Endothelial cell of umbilical vein (primary cell): Measurements from ENCODE around the gene ANXA4. TPM values are rescaled to one million over a fixed set of nuclear protein-coding genes. Genes with fewer than 3 reads are reported as not detected.

Source experiments
- BruUV-seq: library from RNA; stranded (reverse); fragments of 400-500 nt; replicated peaks from 2 replicates; lab custom pipeline; 2021; lab: Mats Ljungman, UMichigan
- CTCF ChIA-PET: fragments of 300-600, 350-600 bp; sonication (Branson Sonifier 250); formaldehyde crosslinking; loops from one replicate; lab custom pipeline; 2021; ENCODE audit warnings: antibody characterized with exemption, inconsistent platforms; lab: Charles Lee
- POLR2A ChIA-PET: fragments of 300-600, 350-600 bp; sonication (Branson Sonifier 250); formaldehyde crosslinking; loops from one replicate; lab custom pipeline; 2021; ENCODE audit warnings: antibody characterized with exemption, inconsistent platforms; lab: Charles Lee
- DNase-seq: peaks from one replicate; pipeline ENCODE4 v3.0.0-alpha.2; 2011; ENCODE audit warnings: low read depth, low spot score
- FAIRE-seq: peaks from 2 replicates; lab custom pipeline; 2011; peaks lifted over from hg19 to GRCh38; lab: Jason Lieb, UNC
- H2AFZ ChIP-seq: 2 replicates; pipeline ENCODE4 v1.6.0; 2012; ENCODE audit warnings: low read depth, low read length, control low read depth, inconsistent platforms
- H3K27ac ChIP-seq: 2 replicates; pipeline ENCODE4 v1.5.1; 2011; ENCODE audit warnings: low read depth, mild to moderate bottlenecking, control low read depth, low read length, moderate library complexity; ENCODE audit not compliant: insufficient read depth
- H3K27me3 ChIP-seq, 2 experiments: 2 replicates each; pipeline versions ENCODE4 v1.6.0 to v1.6.1; 2011; ENCODE audit warnings: low read length in 2 of 2, mixed read lengths in 1 of 2; ENCODE audit not compliant: control insufficient read depth in 2 of 2, insufficient read depth in 2 of 2
- H3K36me3 ChIP-seq, 2 experiments: 2 replicates in 1 of 2; 3 replicates in 1 of 2; pipeline ENCODE4 v1.5.1; 2011; ENCODE audit warnings: low read length in 2 of 2, mild to moderate bottlenecking in 1 of 2, moderate library complexity in 1 of 2; ENCODE audit not compliant: control insufficient read depth in 2 of 2, insufficient read depth in 2 of 2; ENCODE audit errors: extremely low read depth in 1 of 2
- H3K4me1 ChIP-seq: 3 replicates; pipeline ENCODE4 v1.5.1; 2011; ENCODE audit warnings: mild to moderate bottlenecking, low read length; ENCODE audit not compliant: control insufficient read depth, insufficient read depth; ENCODE audit errors: extremely low read depth
- H3K4me2 ChIP-seq: 2 replicates; pipeline ENCODE4 v1.6.1; 2011; ENCODE audit warnings: low read length, control low read depth, mixed read lengths; ENCODE audit not compliant: insufficient read depth
- H3K4me3 ChIP-seq, 3 experiments: fragments of 200-600 bp in 1 of 3; sonication (generic), shearing (Covaris generic) in 1 of 3; replicated peaks in 1 of 3; 2 replicates each; pipeline ENCODE4 v1.5.1; 2011 to 2016; ENCODE audit warnings: control low read depth in 3 of 3, low read length in 3 of 3, mild to moderate bottlenecking in 2 of 3, inconsistent platforms in 1 of 3, low read depth in 1 of 3, moderate library complexity in 1 of 3; ENCODE audit not compliant: insufficient read depth in 1 of 3
- H3K79me2 ChIP-seq: 2 replicates; pipeline ENCODE4 v1.6.0; 2012; ENCODE audit warnings: low read length, inconsistent platforms; ENCODE audit not compliant: control insufficient read depth, insufficient read depth
- H3K9ac ChIP-seq: replicated peaks from 2 replicates; pipeline ENCODE3; 2011; ENCODE audit warnings: low read length, control low read depth; ENCODE audit not compliant: insufficient read depth; ENCODE audit errors: extremely low read depth
- H3K9me1 ChIP-seq: replicated peaks from 3 replicates; pipeline ENCODE4 v1.6.0; 2011; ENCODE audit warnings: mild to moderate bottlenecking, low read length; ENCODE audit not compliant: control insufficient read depth, insufficient read depth; ENCODE audit errors: extremely low read depth
- H3K9me3 ChIP-seq: replicated peaks from 2 replicates; pipeline ENCODE4 v1.5.1; 2012; ENCODE audit warnings: low read length, inconsistent platforms; ENCODE audit not compliant: control insufficient read depth, insufficient read depth
- H4K20me1 ChIP-seq: replicated peaks from 2 replicates; pipeline ENCODE3; 2011; ENCODE audit warnings: mild to moderate bottlenecking, low read length; ENCODE audit not compliant: control insufficient read depth, insufficient read depth; ENCODE audit errors: extremely low read depth
- CTCF ChIP-seq, 2 donors: IDR thresholded peaks; 1 replicate in 1 of 2; 2 replicates in 1 of 2; pipeline ENCODE4 v1.5.1; 2011; ENCODE audit warnings: low read length in 2 of 2, mild to moderate bottlenecking in 2 of 2, moderate library complexity in 2 of 2, control low read depth in 1 of 2, inconsistent platforms in 1 of 2, low read depth in 1 of 2; ENCODE audit not compliant: insufficient read depth in 1 of 2; ENCODE audit errors: extremely low read depth in 1 of 2
- EZH2 ChIP-seq: IDR thresholded peaks from 2 replicates; pipeline ENCODE4 v1.6.1; 2012; ENCODE audit warnings: borderline replicate concordance, low read depth, mild to moderate bottlenecking, moderate library complexity, low read length, inconsistent platforms; ENCODE audit not compliant: severe bottlenecking
- FOS ChIP-seq: IDR thresholded peaks from 2 replicates; pipeline ENCODE4 v1.6.1; 2011; ENCODE audit warnings: mild to moderate bottlenecking, low read length, moderate library complexity, borderline replicate concordance; ENCODE audit not compliant: insufficient read depth
- GATA2 ChIP-seq: IDR thresholded peaks from 2 replicates; pipeline ENCODE4 v1.7.0; 2011; ENCODE audit warnings: low read depth, mild to moderate bottlenecking, moderate library complexity, mixed read lengths, low read length; ENCODE audit not compliant: insufficient read length, insufficient read depth
- JUN ChIP-seq: IDR thresholded peaks from 2 replicates; pipeline ENCODE4 v1.6.1; 2011; ENCODE audit warnings: borderline replicate concordance, low read depth; ENCODE audit not compliant: insufficient read length, insufficient read depth
- MAX ChIP-seq: IDR thresholded peaks from 2 replicates; pipeline ENCODE4 v1.6.1; 2011; ENCODE audit not compliant: insufficient read depth, insufficient read length
- MYC ChIP-seq: IDR thresholded peaks from one replicate; pipeline ENCODE4 v1.6.1; 2011; ENCODE audit warnings: mild to moderate bottlenecking, low read depth, low read length
- POLR2A ChIP-seq: IDR thresholded peaks from 2 replicates; pipeline ENCODE4 v1.6.1; 2012; ENCODE audit warnings: low read depth, mild to moderate bottlenecking, control low read depth, low read length
- POLR2AphosphoS5 ChIP-seq: IDR thresholded peaks from 2 replicates; pipeline ENCODE4 v1.6.1; 2012; ENCODE audit warnings: low read depth, mild to moderate bottlenecking, control low read depth, low read length, moderate library complexity; ENCODE audit not compliant: insufficient read depth
- dilution Hi-C: fragments of 300-500 bp; cut with MboI; formaldehyde crosslinking; loops from one replicate; pipeline ENCODE4 v1.15.0; 2019; ENCODE audit warnings: low sequenced_read_pairs; ENCODE audit not compliant: extremely low pct_ligation_motif_present
- intact Hi-C: fragments of 100-400 bp; cut with micrococcal nuclease; formaldehyde crosslinking; loops from one replicate; pipeline ENCODE4 v1.10.0; 2022
- polyA plus RNA-seq, 4 experiments: library from polyadenylated mRNA; depleted of rRNA in 3 of 4; stranded (reverse) in 3 of 4; unstranded in 1 of 4; fragments of >200 nt; gene quantifications; 2 replicates each; pipeline versions ENCODE4 v1.2.1 to v1.2.3, GENCODE V29; 2011 to 2012; ENCODE audit warnings: missing spikeins in 1 of 4
- total RNA-seq: library from RNA; stranded (reverse); gene quantifications from 2 replicates; pipeline ENCODE4 v1.2.3, GENCODE V29; 2021

ANXA4 gene
- total and polyA plus RNA-seq, 2 donors (not counting 3 experiments of a cell fraction or from before 2014, with no cell fraction given) = 29.4 to 79.6 TPM

GRCh38 chr2:69711971-69712370 lies 30.0 kb upstream of the ANXA4 start:
- H3K9me1 ChIP-seq = no peaks in the 10 kb centered on the region
- ChIA-PET POLR2A (no interaction called here), CTCF (interaction anchor here (1.0 kb wide), 1 partner anchor 13 kb away, joined by 3 read pairs; no protein-coding TSS in a partner anchor)
- H3K27ac ChIP-seq = no peak overlapping the region
- H3K4me2 ChIP-seq = no peak overlapping the region
- H3K9ac ChIP-seq = no peak overlapping the region
- H3K27me3 ChIP-seq = no peaks in the 10 kb centered on the region
- H3K36me3 ChIP-seq = no peaks in the 10 kb centered on the region
- no peak for FAIRE-seq
- dilution Hi-C loops (no loop called here), intact Hi-C loops (no loop called here)
- no peak for TF ChIP-seq POLR2A
- no peak for TF ChIP-seq CTCF (IDR thresholded peaks at IDR 0.05; ENCODE audit: extremely low read depth in 1 of 2, insufficient read depth in 1 of 2, low read depth in 1 of 2, low read length in 2 of 2)
- no peak for TF ChIP-seq GATA2
- no peak for TF ChIP-seq MYC
- TF ChIP-seq MAX = no peak
- no peak for TF ChIP-seq POLR2AphosphoS5
- no peak for TF ChIP-seq JUN
- no peak for TF ChIP-seq EZH2
- TF ChIP-seq FOS = no peak
- no peak for DNase-seq
- no peaks in the 10 kb centered on the region for H3K79me2 ChIP-seq
- H3K9me3 ChIP-seq = no peaks in the 10 kb centered on the region
- no peak overlapping the region for H2AFZ ChIP-seq
- no peak overlapping the region for H3K4me3 ChIP-seq
- H3K4me1 ChIP-seq = no peaks in the 10 kb centered on the region
- BruUV-seq = no TSS peak
- H4K20me1 ChIP-seq = no peaks in the 10 kb centered on the region
